ENCODE results near the gene DEFB114.

Gene DEFB114

DNA sequence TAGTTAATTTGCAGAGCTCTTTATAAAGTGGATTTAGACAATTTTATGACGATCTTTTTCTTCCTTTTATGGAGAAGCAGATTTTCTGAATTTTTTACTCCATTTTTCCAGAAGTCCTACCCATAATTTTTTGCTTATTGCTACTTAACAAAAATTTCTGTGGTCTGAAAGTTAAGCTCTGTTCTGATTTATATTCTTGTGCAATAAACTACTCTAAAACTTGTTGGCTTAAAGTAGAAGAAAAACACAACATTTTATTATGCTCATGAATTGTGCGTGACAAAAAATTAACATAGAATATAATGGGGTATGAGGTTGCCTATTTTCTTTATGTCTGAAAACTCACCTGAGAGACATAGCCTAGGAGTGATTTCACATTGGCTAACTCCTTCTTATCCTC lies 2.9 kb upstream of the DEFB114 start:
- Histone ChIP-seq H3K4me3 (ENCODE audit: low read length) (no peak overlapping the region), H4K20me1 (ENCODE audit: insufficient read depth, low read length) (no peaks in the 10 kb centered on the region), H3F3A (ENCODE audit: insufficient read depth, low read length) (no peaks in the 10 kb centered on the region), H3K27me3 (replicated peaks; ENCODE audit: insufficient read depth, low read length) (no peaks in the 10 kb centered on the region), H3K79me2 (ENCODE audit: low read length) (no peaks in the 10 kb centered on the region), H3K4me2 (ENCODE audit: low read depth, low read length) (no peak overlapping the region), H3K4me1 (ENCODE audit: low read length) (no peaks in the 10 kb centered on the region), H3K9me3 (replicated peaks; ENCODE audit: insufficient read depth, low read length) (no peaks in the 10 kb centered on the region), H3K9ac (ENCODE audit: low read length) (no peak overlapping the region), H3K36me3 (replicated peaks; ENCODE audit: insufficient read depth, low read length) (no peaks in the 10 kb centered on the region), H3K9me2 (replicated peaks; ENCODE audit: insufficient read depth, low read length) (no peaks in the 10 kb centered on the region), H3K27ac (ENCODE audit: low read length) (no peak overlapping the region), H2AFZ (ENCODE audit: low read length) (no peak overlapping the region)
- no peak for DNase-seq
- TF ChIP-seq EZH2 (optimal IDR thresholded peaks at IDR 0.05; ENCODE audit: low read depth, low read length) (no peak), EZH2phosphoT487 (IDR thresholded peaks at IDR 0.05; ENCODE audit: low read length) (no peak)

- H3K27me3 ChIP-seq (replicated peaks; ENCODE audit: insufficient read depth, low read length), result no peaks in the 10 kb centered on the region
- no peak overlapping the region for H3K9ac ChIP-seq (ENCODE audit: low read length)
- no peaks in the 10 kb centered on the region for H3K79me2 ChIP-seq (ENCODE audit: low read length)
- no peak overlapping the region for H2AFZ ChIP-seq (ENCODE audit: low read length)
- no peak overlapping the region for H3K27ac ChIP-seq (ENCODE audit: low read length)
- H3K4me3 ChIP-seq (ENCODE audit: low read length), result no peak overlapping the region
- no peaks in the 10 kb centered on the region for H3K9me2 ChIP-seq (replicated peaks; ENCODE audit: insufficient read depth, low read length)
- H4K20me1 ChIP-seq (ENCODE audit: insufficient read depth, low read length), result no peaks in the 10 kb centered on the region
- TF ChIP-seq CTCF (IDR thresholded peaks at IDR 0.05; ENCODE audit: low read length) (no peak), EZH2phosphoT487 (IDR thresholded peaks at IDR 0.05; ENCODE audit: low read length) (no peak), EZH2 (optimal IDR thresholded peaks at IDR 0.05; ENCODE audit: low read depth, low read length) (no peak)
- no peaks in the 10 kb centered on the region for H3K9me3 ChIP-seq (replicated peaks; ENCODE audit: insufficient read depth, low read length)
- no peak for DNase-seq
- H3K36me3 ChIP-seq (replicated peaks; ENCODE audit: insufficient read depth, low read length), result no peaks in the 10 kb centered on the region
- H3K4me2 ChIP-seq (ENCODE audit: low read depth, low read length), result no peak overlapping the region
- no peaks in the 10 kb centered on the region for H3K4me1 ChIP-seq (ENCODE audit: low read length)
- no peaks in the 10 kb centered on the region for H3F3A ChIP-seq (ENCODE audit: insufficient read depth, low read length)
These were observed 2.4 kb upstream of the DEFB114 start for GRCh38 chr6:49966334-49966733.

GRCh38 chr6:49958180-49958579 lies 5.8 kb downstream of the DEFB114 start:
- Histone ChIP-seq H3K36me3 (replicated peaks; ENCODE audit: insufficient read depth, low read length) (no peaks in the 10 kb centered on the region), H3K27me3 (replicated peaks; ENCODE audit: insufficient read depth, low read length) (no peaks in the 10 kb centered on the region), H3K4me3 (ENCODE audit: low read length) (no peak overlapping the region), H4K20me1 (ENCODE audit: insufficient read depth, low read length) (no peaks in the 10 kb centered on the region), H2AFZ (ENCODE audit: low read length) (no peak overlapping the region), H3K27ac (ENCODE audit: low read length) (no peak overlapping the region), H3K4me2 (ENCODE audit: low read depth, low read length) (no peak overlapping the region), H3F3A (ENCODE audit: insufficient read depth, low read length) (no peaks in the 10 kb centered on the region), H3K9me2 (replicated peaks; ENCODE audit: insufficient read depth, low read length) (no peaks in the 10 kb centered on the region), H3K9me3 (replicated peaks; ENCODE audit: insufficient read depth, low read length) (no peaks in the 10 kb centered on the region), H3K4me1 (ENCODE audit: low read length) (no peaks in the 10 kb centered on the region), H3K9ac (ENCODE audit: low read length) (no peak overlapping the region), H3K79me2 (ENCODE audit: low read length) (no peaks in the 10 kb centered on the region)
- no peak for DNase-seq
- TF ChIP-seq CTCF (IDR thresholded peaks at IDR 0.05; ENCODE audit: low read length), result no peak
- TF ChIP-seq EZH2 (optimal IDR thresholded peaks at IDR 0.05; ENCODE audit: low read depth, low read length), result no peak
- TF ChIP-seq EZH2phosphoT487 (IDR thresholded peaks at IDR 0.05; ENCODE audit: low read length), result no peak

DNA sequence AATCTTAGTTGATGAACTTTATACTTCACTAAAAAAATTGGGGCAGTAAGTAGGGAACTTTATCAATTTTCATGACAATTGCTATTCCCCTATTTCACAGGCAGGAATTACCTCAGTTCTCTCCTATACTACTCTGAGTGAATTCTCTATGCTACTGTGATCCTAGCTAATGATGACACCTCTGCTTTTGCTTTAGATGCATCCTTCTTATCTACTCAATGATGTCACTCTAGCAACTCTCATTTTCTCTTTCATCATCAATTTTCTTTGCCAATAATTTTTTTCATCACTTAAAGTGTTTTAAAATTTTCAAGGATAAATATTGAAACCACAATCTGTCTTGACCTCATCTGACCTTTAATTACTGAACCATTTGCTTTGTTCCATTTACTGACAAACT lies 8.1 kb downstream of the DEFB114 start:
- no peaks in the 10 kb centered on the region for H3K4me1 ChIP-seq (ENCODE audit: low read length)
- no peak overlapping the region for H3K27ac ChIP-seq (ENCODE audit: low read length)
- no peaks in the 10 kb centered on the region for H3K9me3 ChIP-seq (replicated peaks; ENCODE audit: insufficient read depth, low read length)
- no peak for TF ChIP-seq EZH2 (optimal IDR thresholded peaks at IDR 0.05; ENCODE audit: low read depth, low read length)
- no peak for TF ChIP-seq CTCF (IDR thresholded peaks at IDR 0.05; ENCODE audit: low read length)
- no peak for TF ChIP-seq EZH2phosphoT487 (IDR thresholded peaks at IDR 0.05; ENCODE audit: low read length)
- H4K20me1 ChIP-seq (ENCODE audit: insufficient read depth, low read length), result no peaks in the 10 kb centered on the region
- no peak overlapping the region for H3K4me3 ChIP-seq (ENCODE audit: low read length)
- H3F3A ChIP-seq (ENCODE audit: insufficient read depth, low read length), result no peaks in the 10 kb centered on the region
- H3K27me3 ChIP-seq (replicated peaks; ENCODE audit: insufficient read depth, low read length), result no peaks in the 10 kb centered on the region
- no peak overlapping the region for H3K9ac ChIP-seq (ENCODE audit: low read length)
- no peak overlapping the region for H2AFZ ChIP-seq (ENCODE audit: low read length)
- DNase-seq, result no peak
- H3K4me2 ChIP-seq (ENCODE audit: low read depth, low read length), result no peak overlapping the region
- no peaks in the 10 kb centered on the region for H3K9me2 ChIP-seq (replicated peaks; ENCODE audit: insufficient read depth, low read length)
- H3K79me2 ChIP-seq (ENCODE audit: low read length), result no peaks in the 10 kb centered on the region
- no peaks in the 10 kb centered on the region for H3K36me3 ChIP-seq (replicated peaks; ENCODE audit: insufficient read depth, low read length)
